GM12874 (cell line): ENCODE measurements around the gene MMD.

Experiments used
- TF ChIP-seq, protein P1 (sequence below): IDR thresholded peaks from 2 replicates; pipeline ENCODE4 v1.5.1; 2011; ENCODE audit warnings: low read depth, mild to moderate bottlenecking, control low read depth, low read length, moderate library complexity; ENCODE audit not compliant: insufficient read depth

Gene MMD

GRCh38 chr17:55424893-55425540, 3.4 kb upstream of the MMD start:
- TF ChIP-seq, protein P1, sequence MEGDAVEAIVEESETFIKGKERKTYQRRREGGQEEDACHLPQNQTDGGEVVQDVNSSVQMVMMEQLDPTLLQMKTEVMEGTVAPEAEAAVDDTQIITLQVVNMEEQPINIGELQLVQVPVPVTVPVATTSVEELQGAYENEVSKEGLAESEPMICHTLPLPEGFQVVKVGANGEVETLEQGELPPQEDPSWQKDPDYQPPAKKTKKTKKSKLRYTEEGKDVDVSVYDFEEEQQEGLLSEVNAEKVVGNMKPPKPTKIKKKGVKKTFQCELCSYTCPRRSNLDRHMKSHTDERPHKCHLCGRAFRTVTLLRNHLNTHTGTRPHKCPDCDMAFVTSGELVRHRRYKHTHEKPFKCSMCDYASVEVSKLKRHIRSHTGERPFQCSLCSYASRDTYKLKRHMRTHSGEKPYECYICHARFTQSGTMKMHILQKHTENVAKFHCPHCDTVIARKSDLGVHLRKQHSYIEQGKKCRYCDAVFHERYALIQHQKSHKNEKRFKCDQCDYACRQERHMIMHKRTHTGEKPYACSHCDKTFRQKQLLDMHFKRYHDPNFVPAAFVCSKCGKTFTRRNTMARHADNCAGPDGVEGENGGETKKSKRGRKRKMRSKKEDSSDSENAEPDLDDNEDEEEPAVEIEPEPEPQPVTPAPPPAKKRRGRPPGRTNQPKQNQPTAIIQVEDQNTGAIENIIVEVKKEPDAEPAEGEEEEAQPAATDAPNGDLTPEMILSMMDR = no peak

DNA sequence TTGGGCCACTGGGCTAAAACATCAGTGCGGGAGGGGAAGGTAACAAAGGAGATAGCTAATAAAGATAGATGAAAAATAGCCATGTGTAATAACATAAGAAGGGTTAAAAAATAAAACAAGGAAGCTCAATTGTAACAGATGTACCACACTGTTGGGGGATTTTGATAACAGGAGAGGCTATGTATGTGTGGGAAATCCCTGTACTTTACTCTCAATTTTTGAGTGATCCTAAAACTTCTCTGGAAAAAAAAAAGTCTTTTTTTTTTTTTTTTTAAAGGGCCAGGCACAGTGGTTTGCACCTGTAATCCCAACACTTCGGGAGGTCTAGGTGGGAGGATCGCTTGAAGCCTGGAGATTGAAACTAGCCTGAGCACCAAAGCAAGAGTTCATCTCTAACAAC, 1.9 kb upstream of the MMD start:
- TF ChIP-seq, protein P1 = no peak

DNA sequence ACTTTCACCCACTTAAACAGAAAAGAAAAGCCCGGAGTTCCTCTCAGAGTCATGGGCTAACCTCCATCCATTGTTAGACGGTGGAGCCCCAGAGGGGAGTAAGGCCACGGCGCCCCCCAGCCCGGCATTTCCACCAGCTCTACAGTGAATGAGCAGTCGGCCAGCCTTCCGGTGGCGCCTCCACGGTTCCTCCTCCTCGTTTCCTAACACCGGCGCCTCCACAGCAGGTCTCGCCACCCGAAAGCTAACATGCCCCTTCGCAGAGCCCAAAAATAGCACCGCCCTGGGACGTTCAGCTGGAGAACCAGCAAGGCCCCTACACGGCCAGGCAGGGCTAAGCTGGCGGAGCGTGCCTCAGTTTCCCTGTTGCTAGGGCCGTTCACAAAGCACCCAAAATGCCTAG, 858 bp downstream of the MMD start:
- TF ChIP-seq, protein P1 = no peak

DNA sequence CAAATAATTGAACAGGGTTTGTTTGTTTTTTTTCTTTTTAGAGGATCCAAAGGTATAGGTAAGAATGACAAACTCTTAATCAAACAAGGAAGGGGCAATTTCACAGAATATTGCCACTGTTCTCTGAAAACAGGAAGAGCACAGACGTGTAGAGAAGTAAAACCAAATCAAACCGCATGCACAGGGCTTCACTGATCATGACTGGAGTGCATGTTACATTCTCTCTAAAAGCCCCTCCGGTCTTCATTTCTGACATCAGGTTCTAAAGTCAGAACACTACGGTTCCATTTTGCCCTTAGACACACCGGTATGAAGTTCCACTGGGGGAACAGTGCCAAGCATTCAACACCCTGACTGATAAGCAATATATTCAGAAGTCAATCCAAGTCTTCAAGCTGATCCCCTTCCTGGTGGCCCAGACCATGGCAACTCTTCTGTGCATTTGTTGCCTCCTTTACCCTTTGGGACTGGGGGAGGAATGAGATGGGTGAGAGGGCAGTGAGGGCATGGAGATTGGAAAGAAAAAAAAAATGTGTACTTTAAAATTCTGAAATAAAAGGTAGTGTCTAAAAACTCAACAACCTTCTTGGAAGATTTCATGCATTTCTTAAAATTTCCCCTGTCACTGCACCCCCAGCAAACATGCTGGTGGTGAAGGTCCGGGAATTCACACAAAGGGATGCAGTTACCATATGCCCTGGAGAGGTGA, 1.4 kb downstream of the MMD start:
- TF ChIP-seq, protein P1 = no peak

- TF ChIP-seq, protein P1 = no peak
These were observed 3.0 kb downstream of the MMD start for GRCh38 chr17:55418369-55419268.

- TF ChIP-seq, protein P1 = no peak
These were observed 4.0 kb downstream of the MMD start for GRCh38 chr17:55417411-55418268.
